ENCODE data around the gene MASP1. TPM values are rescaled to one million over a fixed set of nuclear protein-coding genes. Genes with fewer than 3 reads are reported as not detected.

Gene MASP1
- polyA plus RNA-seq, 1 donor from 2014 or later: 0.19 TPM

GRCh38 chr3:187263270-187263669 is 28.3 kb downstream of the MASP1 start:
- H3K9me3 ChIP-seq (ENCODE audit: low read length): no peaks in the 10 kb centered on the region
- H3K4me2 ChIP-seq (ENCODE audit: low read length): no peak overlapping the region
- H3K27ac ChIP-seq (ENCODE audit: low read length): no peak overlapping the region
- no peaks in the 10 kb centered on the region for H3K9me2 ChIP-seq (ENCODE audit: insufficient read depth, low read length)
- no peaks in the 10 kb centered on the region for H3F3A ChIP-seq (ENCODE audit: insufficient read depth, low read length, poor library complexity, severe bottlenecking)
- H4K20me1 ChIP-seq (ENCODE audit: insufficient read depth): no peaks in the 10 kb centered on the region
- no peak for TF ChIP-seq EZH2 (IDR thresholded peaks at IDR 0.05; ENCODE audit: borderline replicate concordance, insufficient read depth, low read length, poor library complexity, severe bottlenecking)
- no peak for TF ChIP-seq RAD21 (conservative IDR thresholded peaks at IDR 0.05)
- TF ChIP-seq POLR2AphosphoS5 (IDR thresholded peaks at IDR 0.05): no peak
- TF ChIP-seq MXI1 (conservative IDR thresholded peaks at IDR 0.05; ENCODE audit: poor library complexity, severe bottlenecking): no peak
- no peak for TF ChIP-seq TAF1 (IDR thresholded peaks at IDR 0.05; ENCODE audit: low read depth)
- no peak for TF ChIP-seq REST (IDR thresholded peaks at IDR 0.05; ENCODE audit: borderline replicate concordance)
- no peak for TF ChIP-seq CTCF (IDR thresholded peaks at IDR 0.05; ENCODE audit: poor library complexity, severe bottlenecking)
- TF ChIP-seq EP300 (conservative IDR thresholded peaks at IDR 0.05; ENCODE audit: poor library complexity, severe bottlenecking): no peak
- no peak for TF ChIP-seq SMC3 (conservative IDR thresholded peaks at IDR 0.05; ENCODE audit: poor library complexity)
- no peak overlapping the region for H3K9ac ChIP-seq (ENCODE audit: low read length)
- H3K4me3 ChIP-seq (ENCODE audit: low read length): no peak overlapping the region
- H2AFZ ChIP-seq (ENCODE audit: low read depth, low read length): no peak overlapping the region
- H3K79me2 ChIP-seq (replicated peaks; ENCODE audit: insufficient read depth, low read length): no peaks in the 10 kb centered on the region
- H3K36me3 ChIP-seq (ENCODE audit: insufficient read depth, low read length): no peaks in the 10 kb centered on the region
- H3K27me3 ChIP-seq (ENCODE audit: insufficient read depth, low read depth, low read length): no peaks in the 10 kb centered on the region

GRCh38 chr3:187262360-187262759 is 29.2 kb downstream of the MASP1 start:
- no peaks in the 10 kb centered on the region for H3K79me2 ChIP-seq (replicated peaks; ENCODE audit: insufficient read depth, low read length)
- no peaks in the 10 kb centered on the region for H3K27me3 ChIP-seq (ENCODE audit: insufficient read depth, low read depth, low read length)
- no peak for TF ChIP-seq MXI1 (conservative IDR thresholded peaks at IDR 0.05; ENCODE audit: poor library complexity, severe bottlenecking)
- TF ChIP-seq CTCF (IDR thresholded peaks at IDR 0.05; ENCODE audit: poor library complexity, severe bottlenecking): no peak
- TF ChIP-seq EP300 (conservative IDR thresholded peaks at IDR 0.05; ENCODE audit: poor library complexity, severe bottlenecking): no peak
- no peak for TF ChIP-seq EZH2 (IDR thresholded peaks at IDR 0.05; ENCODE audit: borderline replicate concordance, insufficient read depth, low read length, poor library complexity, severe bottlenecking)
- TF ChIP-seq RAD21 (conservative IDR thresholded peaks at IDR 0.05): no peak
- TF ChIP-seq POLR2AphosphoS5 (IDR thresholded peaks at IDR 0.05): no peak
- no peak for TF ChIP-seq SMC3 (conservative IDR thresholded peaks at IDR 0.05; ENCODE audit: poor library complexity)
- TF ChIP-seq TAF1 (IDR thresholded peaks at IDR 0.05; ENCODE audit: low read depth): no peak
- no peak for TF ChIP-seq REST (IDR thresholded peaks at IDR 0.05; ENCODE audit: borderline replicate concordance)
- H3K9me2 ChIP-seq (ENCODE audit: insufficient read depth, low read length): no peaks in the 10 kb centered on the region
- no peak overlapping the region for H3K27ac ChIP-seq (ENCODE audit: low read length)
- H3K4me2 ChIP-seq (ENCODE audit: low read length): no peak overlapping the region
- no peak overlapping the region for H3K4me3 ChIP-seq (ENCODE audit: low read length)
- no peaks in the 10 kb centered on the region for H4K20me1 ChIP-seq (ENCODE audit: insufficient read depth)
- no peaks in the 10 kb centered on the region for H3F3A ChIP-seq (ENCODE audit: insufficient read depth, low read length, poor library complexity, severe bottlenecking)
- no peaks in the 10 kb centered on the region for H3K9me3 ChIP-seq (ENCODE audit: low read length)
- no peaks in the 10 kb centered on the region for H3K36me3 ChIP-seq (ENCODE audit: insufficient read depth, low read length)
- no peak overlapping the region for H3K9ac ChIP-seq (ENCODE audit: low read length)
- H2AFZ ChIP-seq (ENCODE audit: low read depth, low read length): no peak overlapping the region

All from neural cell (in vitro differentiated cells).